NCI-H510A (cell line): ENCODE results near the gene SLC35G6.

ENCODE experiments used
- DNase-seq: peaks from one replicate; lab custom pipeline; 2025; lab: John Stamatoyannopoulos, UW

SLC35G6 gene

GRCh38 chr17:7508145-7508544 is 26.9 kb downstream of the SLC35G6 start:
- DNase-seq, result no peak

GRCh38 chr17:7508846-7509245 is 27.6 kb downstream of the SLC35G6 start:
- DNase-seq, result no peak

GRCh38 chr17:7509937-7510336 is 28.7 kb downstream of the SLC35G6 start:
- DNase-seq, result no peak

GRCh38 chr17:7511108-7511507 is 29.9 kb downstream of the SLC35G6 start:
- no peak for DNase-seq

- DNase-seq, result no peak
Measured at GRCh38 chr17:7512105-7512504, 30.9 kb downstream of the SLC35G6 start.

- no peak for DNase-seq
Measured at GRCh38 chr17:7512824-7513540, 31.7 kb downstream of the SLC35G6 start.

GRCh38 chr17:7513850-7514419 is 32.7 kb downstream of the SLC35G6 start:
- no peak for DNase-seq

GRCh38 chr17:7515911-7516610 is 34.8 kb downstream of the SLC35G6 start:
- no peak for DNase-seq

GRCh38 chr17:7523033-7523432 is 41.8 kb downstream of the SLC35G6 start:
- no peak for DNase-seq

- no peak for DNase-seq
Measured at GRCh38 chr17:7528842-7529241, 47.6 kb downstream of the SLC35G6 start.

GRCh38 chr17:7530023-7530900 is 49.0 kb downstream of the SLC35G6 start:
- DNase-seq, result no peak
